Activated T-helper 17 cell treated with anti-CD3 and anti-CD28 coated beads, Interleukin-2, amount 50 U/mL, for 72 hours (primary cell): Measurements from ENCODE around the gene PAX7. TPM values are rescaled to one million over a fixed set of nuclear protein-coding genes. Genes with fewer than 3 reads are reported as not detected.
"Not testable (repeated sequence)": the region's sequence is repeated elsewhere in the genome, so short reads cannot be mapped to it uniquely, and the experiment has no call there.

Experiments
- ATAC-seq: fragments of 150-1000 bp; cut with Tn5 transposase; replicated peaks from 2 replicates; pipeline ENCODE4 v1.10.0; 2021; ENCODE audit warnings: mild to moderate bottlenecking, moderate library complexity
- H3K27ac Mint-ChIP-seq: one replicate; pipeline ENCODE4 v1.8.0; 2022; ENCODE audit warnings: mixed read lengths
- H3K27me3 Mint-ChIP-seq: one replicate; pipeline ENCODE4 v1.8.0; 2022; ENCODE audit warnings: mixed read lengths
- H3K36me3 Mint-ChIP-seq: one replicate; pipeline ENCODE4 v1.8.0; 2022; ENCODE audit warnings: low read depth, mild to moderate bottlenecking, mixed read lengths
- H3K4me1 Mint-ChIP-seq: one replicate; pipeline ENCODE4 v1.8.0; 2022; ENCODE audit warnings: mixed read lengths
- H3K4me3 Mint-ChIP-seq: one replicate; pipeline ENCODE4 v1.8.0; 2022; ENCODE audit warnings: mild to moderate bottlenecking, mixed read lengths
- H3K9me3 Mint-ChIP-seq: one replicate; pipeline ENCODE4 v1.8.0; 2022; ENCODE audit warnings: mixed read lengths
- total RNA-seq, 2 donors: library from RNA; stranded (reverse); gene quantifications; one replicate each; pipeline ENCODE4 v1.2.3, GENCODE V29; 2022

The PAX7 gene
- total RNA-seq, 2 donors from 2014 or later, result not detected

GRCh38 chr1:18743233-18743632 lies 112.6 kb downstream of the PAX7 start:
- Mint-ChIP-seq H3K9me3 (no peaks in the 10 kb centered on the region), H3K27ac (no peak overlapping the region), H3K4me3 (no peak overlapping the region), H3K36me3 (no peaks in the 10 kb centered on the region), H3K4me1 (no peaks in the 10 kb centered on the region), H3K27me3 (peaks cover 19% of the 10 kb centered on the region)
- no peak for ATAC-seq

DNA sequence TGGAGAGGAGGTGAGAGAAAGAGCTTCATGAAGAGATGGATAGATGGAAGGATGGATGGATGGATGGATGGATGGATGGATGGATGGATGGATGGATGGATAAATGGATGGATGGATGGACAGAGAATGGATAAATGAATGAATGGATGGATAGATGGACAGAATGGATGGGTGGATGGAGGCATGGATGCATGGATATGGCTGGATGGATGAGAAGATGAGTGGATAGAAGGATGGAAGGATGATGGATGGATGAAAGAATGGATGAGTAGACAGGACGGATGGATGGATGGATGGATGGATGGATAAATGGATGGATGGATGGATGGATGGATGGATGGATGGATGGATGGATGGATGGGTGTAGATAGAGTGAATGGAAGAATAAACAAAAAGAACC lies 113.7 kb downstream of the PAX7 start:
- H3K4me3 Mint-ChIP-seq, H3K9me3 Mint-ChIP-seq, ATAC-seq, H3K36me3 Mint-ChIP-seq, H3K4me1 Mint-ChIP-seq, H3K27ac Mint-ChIP-seq: not testable (repeated sequence)
- peaks cover 16% of the 10 kb centered on the region for H3K27me3 Mint-ChIP-seq

GRCh38 chr1:18746981-18747380 lies 116.3 kb downstream of the PAX7 start:
- peaks cover 6% of the 10 kb centered on the region for H3K9me3 Mint-ChIP-seq
- H3K36me3 Mint-ChIP-seq, result no peaks in the 10 kb centered on the region
- H3K4me1 Mint-ChIP-seq, result no peaks in the 10 kb centered on the region
- H3K4me3 Mint-ChIP-seq, result no peak overlapping the region
- no peak for ATAC-seq
- no peak overlapping the region for H3K27ac Mint-ChIP-seq
- peaks cover 23% of the 10 kb centered on the region for H3K27me3 Mint-ChIP-seq

DNA sequence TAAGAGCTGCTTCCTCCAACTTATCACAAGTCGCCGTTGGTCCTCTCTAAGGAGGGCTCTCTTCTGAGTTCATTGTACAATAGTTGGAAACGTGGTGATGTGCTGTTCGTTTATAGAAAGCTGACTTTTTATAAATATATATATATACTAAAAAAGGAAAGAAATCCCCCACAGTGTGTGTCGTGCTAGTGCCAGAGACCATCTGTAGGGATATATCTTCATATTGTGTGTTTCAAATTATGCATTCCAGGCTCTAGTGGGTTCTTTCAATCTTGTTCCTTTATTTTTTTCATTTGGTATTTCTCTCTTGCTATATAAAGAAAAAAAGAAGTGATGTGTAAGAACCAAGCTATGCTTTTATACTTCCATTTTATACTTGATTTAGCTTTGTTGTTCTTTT lies 117.0 kb downstream of the PAX7 start:
- no peak overlapping the region for H3K4me3 Mint-ChIP-seq
- peaks cover 23% of the 10 kb centered on the region for H3K27me3 Mint-ChIP-seq
- H3K27ac Mint-ChIP-seq, result no peak overlapping the region
- H3K4me1 Mint-ChIP-seq, result no peaks in the 10 kb centered on the region
- peaks cover 6% of the 10 kb centered on the region for H3K9me3 Mint-ChIP-seq
- no peak for ATAC-seq
- no peaks in the 10 kb centered on the region for H3K36me3 Mint-ChIP-seq

GRCh38 chr1:18748435-18748834 lies 117.8 kb downstream of the PAX7 start:
- no peak for ATAC-seq
- Mint-ChIP-seq H3K27me3 (peaks cover 23% of the 10 kb centered on the region), H3K36me3 (no peaks in the 10 kb centered on the region), H3K4me3 (no peak overlapping the region), H3K27ac (no peak overlapping the region), H3K4me1 (no peaks in the 10 kb centered on the region), H3K9me3 (peaks cover 6% of the 10 kb centered on the region)

- ATAC-seq, result no peak
- H3K36me3 Mint-ChIP-seq, result no peaks in the 10 kb centered on the region
- peaks cover 23% of the 10 kb centered on the region for H3K27me3 Mint-ChIP-seq
- peaks cover 9% of the 10 kb centered on the region for H3K9me3 Mint-ChIP-seq
- no peaks in the 10 kb centered on the region for H3K4me1 Mint-ChIP-seq
- H3K4me3 Mint-ChIP-seq, result no peak overlapping the region
- H3K27ac Mint-ChIP-seq, result no peak overlapping the region
Measured at GRCh38 chr1:18749569-18749968, 118.9 kb downstream of the PAX7 start.

DNA sequence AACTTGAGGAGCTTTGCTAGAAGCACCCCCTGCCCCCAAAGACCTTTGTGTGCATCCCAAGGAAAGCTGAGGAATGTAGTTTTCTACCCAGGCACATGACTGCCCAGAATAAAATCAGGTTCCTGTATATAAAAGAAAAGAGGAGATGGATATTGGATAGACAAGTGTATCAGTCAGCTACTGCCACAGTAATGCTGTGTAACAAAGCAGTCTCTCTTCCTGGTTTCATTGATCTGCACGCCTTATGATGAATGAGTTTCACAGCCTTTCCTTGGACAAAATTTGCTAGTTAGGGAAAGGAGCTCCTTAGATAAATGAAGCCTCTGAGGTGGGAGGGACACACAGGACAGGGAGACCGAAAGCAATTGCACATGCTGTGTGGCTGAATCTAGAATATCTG lies 120.0 kb downstream of the PAX7 start:
- no peak overlapping the region for H3K4me3 Mint-ChIP-seq
- peaks cover 9% of the 10 kb centered on the region for H3K9me3 Mint-ChIP-seq
- ATAC-seq, result no peak
- peaks cover 22% of the 10 kb centered on the region for H3K27me3 Mint-ChIP-seq
- no peaks in the 10 kb centered on the region for H3K4me1 Mint-ChIP-seq
- H3K27ac Mint-ChIP-seq, result no peak overlapping the region
- no peaks in the 10 kb centered on the region for H3K36me3 Mint-ChIP-seq

DNA sequence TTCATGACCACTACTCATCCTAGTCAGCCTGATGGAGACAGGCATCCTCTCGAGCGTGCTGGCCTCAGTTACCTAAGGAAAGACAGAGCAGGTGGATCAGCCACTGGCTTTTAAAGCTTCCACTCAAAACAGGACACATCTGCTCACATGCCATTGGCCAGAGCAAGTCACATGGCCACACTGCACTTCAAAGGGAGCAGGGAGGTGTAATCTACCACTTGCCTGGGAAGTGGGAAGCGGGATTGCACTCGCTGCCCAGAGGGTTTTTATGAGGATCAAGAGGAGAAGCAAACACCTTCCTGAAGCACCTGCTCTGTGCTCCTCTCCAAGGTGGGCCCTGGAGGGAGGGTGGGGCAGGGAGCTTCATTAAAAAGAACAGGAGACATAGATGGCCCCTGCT lies 120.8 kb downstream of the PAX7 start:
- no peak overlapping the region for H3K4me3 Mint-ChIP-seq
- H3K27ac Mint-ChIP-seq, result no peak overlapping the region
- no peaks in the 10 kb centered on the region for H3K4me1 Mint-ChIP-seq
- ATAC-seq, result no peak
- H3K36me3 Mint-ChIP-seq, result no peaks in the 10 kb centered on the region
- H3K9me3 Mint-ChIP-seq, result peaks cover 9% of the 10 kb centered on the region
- H3K27me3 Mint-ChIP-seq, result peaks cover 22% of the 10 kb centered on the region

DNA sequence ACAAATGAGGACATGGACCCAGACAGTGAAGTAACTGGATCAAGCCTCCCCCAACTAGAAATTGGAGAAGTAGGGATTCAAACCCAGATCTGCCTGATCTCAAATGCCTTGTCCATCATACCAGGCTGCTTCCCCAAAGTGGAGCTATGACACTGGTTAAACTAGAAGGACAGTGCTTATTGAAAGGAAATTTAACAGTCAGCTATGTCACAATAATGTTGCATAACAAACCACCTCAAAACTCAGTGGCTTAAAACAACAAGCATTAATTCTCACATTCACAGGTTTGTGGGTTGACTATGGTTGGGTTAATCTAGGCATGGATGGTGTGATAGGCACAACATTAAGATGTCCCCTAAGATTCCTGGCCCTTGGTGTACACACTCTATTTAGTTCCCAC lies 121.8 kb downstream of the PAX7 start:
- no peaks in the 10 kb centered on the region for H3K4me1 Mint-ChIP-seq
- peaks cover 9% of the 10 kb centered on the region for H3K9me3 Mint-ChIP-seq
- peaks cover 22% of the 10 kb centered on the region for H3K27me3 Mint-ChIP-seq
- no peak overlapping the region for H3K4me3 Mint-ChIP-seq
- H3K36me3 Mint-ChIP-seq, result no peaks in the 10 kb centered on the region
- ATAC-seq, result no peak
- no peak overlapping the region for H3K27ac Mint-ChIP-seq

- Mint-ChIP-seq H3K9me3 (no peaks in the 10 kb centered on the region), H3K4me1 (no peaks in the 10 kb centered on the region), H3K27me3 (peaks cover 29% of the 10 kb centered on the region), H3K36me3 (no peaks in the 10 kb centered on the region), H3K4me3 (no peak overlapping the region), H3K27ac (no peak overlapping the region)
- no peak for ATAC-seq
Measured at GRCh38 chr1:18760156-18760555, 129.5 kb downstream of the PAX7 start.

GRCh38 chr1:18761948-18762840 lies 131.5 kb downstream of the PAX7 start:
- no peaks in the 10 kb centered on the region for H3K9me3 Mint-ChIP-seq
- H3K4me3 Mint-ChIP-seq, result no peak overlapping the region
- no peak overlapping the region for H3K27ac Mint-ChIP-seq
- H3K27me3 Mint-ChIP-seq, result peaks cover 39% of the 10 kb centered on the region
- no peaks in the 10 kb centered on the region for H3K4me1 Mint-ChIP-seq
- ATAC-seq, result no peak
- H3K36me3 Mint-ChIP-seq, result no peaks in the 10 kb centered on the region

GRCh38 chr1:18764362-18764761 lies 133.7 kb downstream of the PAX7 start:
- no peaks in the 10 kb centered on the region for H3K36me3 Mint-ChIP-seq
- peaks cover 41% of the 10 kb centered on the region for H3K27me3 Mint-ChIP-seq
- H3K27ac Mint-ChIP-seq, result no peak overlapping the region
- no peak for ATAC-seq
- no peaks in the 10 kb centered on the region for H3K9me3 Mint-ChIP-seq
- H3K4me3 Mint-ChIP-seq, result no peak overlapping the region
- H3K4me1 Mint-ChIP-seq, result no peaks in the 10 kb centered on the region

GRCh38 chr1:18765725-18766124 lies 135.1 kb downstream of the PAX7 start:
- ATAC-seq, result no peak
- Mint-ChIP-seq H3K9me3 (no peaks in the 10 kb centered on the region), H3K4me3 (no peak overlapping the region)

GRCh38 chr1:18766328-18766727 lies 135.7 kb downstream of the PAX7 start:
- no peaks in the 10 kb centered on the region for H3K9me3 Mint-ChIP-seq
- H3K4me3 Mint-ChIP-seq, result no peak overlapping the region
- H3K4me1 Mint-ChIP-seq, result no peaks in the 10 kb centered on the region
- peaks cover 45% of the 10 kb centered on the region for H3K27me3 Mint-ChIP-seq
- H3K27ac Mint-ChIP-seq, result no peak overlapping the region
- no peaks in the 10 kb centered on the region for H3K36me3 Mint-ChIP-seq
- ATAC-seq, result no peak

More at GRCh38 chr1:18765725-18766124, 135.1 kb downstream of the PAX7 start:
- no peaks in the 10 kb centered on the region for H3K4me1 Mint-ChIP-seq
- peaks cover 48% of the 10 kb centered on the region for H3K27me3 Mint-ChIP-seq
- no peak overlapping the region for H3K27ac Mint-ChIP-seq
- H3K36me3 Mint-ChIP-seq, result no peaks in the 10 kb centered on the region

GRCh38 chr1:18767576-18767975 lies 136.9 kb downstream of the PAX7 start:
- not testable (repeated sequence) for H3K4me3 Mint-ChIP-seq, ATAC-seq, H3K27ac Mint-ChIP-seq, H3K36me3 Mint-ChIP-seq, H3K9me3 Mint-ChIP-seq, H3K4me1 Mint-ChIP-seq
- peaks cover 43% of the 10 kb centered on the region for H3K27me3 Mint-ChIP-seq
